GM12892 (cell line): ENCODE measurements around the gene IP6K1.
"Not testable (repeated sequence)": the region's sequence is repeated elsewhere in the genome, so short reads cannot be mapped to it uniquely, and the experiment has no call there.

Experiments
- POLR2A ChIP-seq: IDR thresholded peaks from 2 replicates; pipeline ENCODE4 v1.6.1; 2011; ENCODE audit warnings: low read depth, low read length, control low read depth
- POLR2AphosphoS5 ChIP-seq: IDR thresholded peaks from 2 replicates; pipeline ENCODE4 v1.6.1; 2011; ENCODE audit warnings: low read depth, low read length, control low read depth

GRCh38 chr3:49694409-49695070 is 91.8 kb downstream of the IP6K1 start:
- TF ChIP-seq POLR2AphosphoS5, POLR2A: not testable (repeated sequence)
